ENCODE measurements around the gene SLC28A1.

Gene SLC28A1

DNA sequence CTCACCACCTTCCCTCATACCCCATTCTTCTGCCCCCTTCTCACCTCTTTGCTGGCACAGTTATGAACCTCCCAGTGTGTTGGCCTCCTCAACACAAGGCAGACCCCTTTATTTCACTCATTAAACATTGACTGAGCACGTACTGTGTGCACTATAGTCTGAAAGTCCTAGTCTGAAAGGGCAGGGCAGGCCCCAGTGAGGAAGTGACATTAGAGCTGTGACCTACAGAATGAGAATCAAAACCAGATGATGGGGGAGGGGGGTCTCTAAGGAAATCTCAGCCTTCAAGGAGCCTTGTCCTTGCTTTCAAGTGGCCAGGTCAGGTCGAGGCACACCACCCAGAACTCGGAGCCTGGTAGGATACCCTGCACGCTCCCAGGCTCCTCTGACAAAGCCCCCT lies 3.5 kb downstream of the SLC28A1 start:
- no peak for DNase-seq

DNA sequence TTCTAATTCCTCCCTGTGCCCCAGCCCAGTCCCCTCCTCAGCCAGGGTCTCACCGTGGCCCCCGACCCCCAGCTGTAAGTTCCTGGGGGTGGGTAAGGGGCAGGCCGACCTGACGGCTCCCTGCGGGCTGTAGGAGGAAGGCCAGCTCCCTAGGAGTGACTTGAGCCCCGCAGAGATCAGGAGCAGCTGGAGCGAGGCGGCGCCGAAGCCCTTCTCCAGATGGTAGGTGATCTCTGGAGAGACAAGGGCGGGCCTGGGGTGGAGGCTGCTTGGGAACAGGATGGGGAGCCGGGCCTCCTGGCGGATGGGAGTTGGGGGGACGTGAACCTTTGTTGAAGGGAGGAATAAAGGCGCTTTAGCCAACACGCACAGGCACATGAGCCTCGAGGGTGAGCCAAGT lies 4.2 kb downstream of the SLC28A1 start:
- DNase-seq, result peak; percentile 2

DNA sequence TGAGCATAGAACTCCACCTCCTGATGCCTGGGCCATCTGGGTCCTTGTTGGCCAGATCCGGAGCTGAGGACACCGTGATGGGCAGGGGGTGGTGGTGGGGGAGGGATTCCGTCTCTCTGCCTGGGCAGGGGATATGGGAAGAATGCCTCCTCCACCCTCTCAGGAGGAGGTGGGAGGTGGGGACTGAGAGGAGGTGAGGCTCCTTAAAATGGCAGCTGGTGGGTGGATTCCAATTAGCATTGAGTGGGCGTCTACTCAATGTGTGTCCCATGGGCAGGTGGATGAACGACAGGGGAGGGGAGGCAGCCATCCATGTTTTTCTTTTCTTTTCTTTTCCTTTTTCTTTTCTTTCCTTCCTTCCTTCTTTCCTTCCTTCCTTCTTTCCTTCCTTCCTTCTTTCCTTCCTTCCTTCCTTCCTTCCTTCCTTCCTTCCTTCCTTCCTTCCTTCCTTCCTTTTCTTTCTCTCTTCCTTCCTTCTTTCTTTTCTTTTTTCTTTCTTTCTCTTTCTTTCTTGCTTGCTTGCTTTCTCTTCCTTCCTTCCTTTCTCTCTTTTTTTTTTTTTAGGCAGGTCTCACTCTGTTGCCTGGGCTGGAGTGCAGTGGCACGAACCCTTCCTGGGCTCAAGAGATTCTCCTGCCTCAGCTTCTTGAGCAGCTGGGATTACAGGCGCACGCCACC lies 5.0 kb downstream of the SLC28A1 start:
- DNase-seq, result no peak

DNA sequence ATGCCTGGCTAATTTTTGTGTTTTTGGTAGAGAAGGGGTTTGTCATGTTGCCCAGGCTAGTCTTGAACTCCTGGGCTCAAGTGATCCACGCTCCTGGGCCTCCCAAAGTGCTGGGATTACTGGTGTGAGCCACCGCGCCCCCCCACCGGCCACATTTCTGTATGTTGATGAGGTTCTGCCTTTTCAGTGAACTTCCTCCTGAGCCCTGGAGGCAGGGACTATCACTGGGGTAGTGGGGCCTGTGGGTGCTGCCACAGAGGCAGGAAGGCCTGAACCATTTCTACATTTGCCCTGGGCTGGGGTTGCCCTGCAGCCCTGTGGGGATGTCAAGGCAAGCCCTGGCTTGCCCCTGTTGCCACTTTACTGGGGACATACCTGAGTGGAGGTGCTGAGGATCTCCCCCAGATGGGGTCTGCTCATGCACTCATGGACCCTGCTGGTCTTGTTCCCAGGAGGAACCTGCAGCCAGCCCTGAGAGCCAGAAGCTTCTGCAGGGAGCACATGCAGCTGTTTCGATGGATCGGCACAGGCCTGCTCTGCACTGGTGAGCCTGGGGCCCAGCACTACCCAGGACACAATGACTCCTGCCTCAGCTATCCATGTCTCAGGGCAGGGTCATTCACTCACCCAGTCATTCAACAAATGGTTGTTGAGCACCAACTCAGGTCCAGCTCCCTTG lies 5.7 kb downstream of the SLC28A1 start:
- no peak for DNase-seq

- DNase-seq, result no peak
Observed at GRCh38 chr15:84890670-84891162, 6.3 kb downstream of the SLC28A1 start.

DNA sequence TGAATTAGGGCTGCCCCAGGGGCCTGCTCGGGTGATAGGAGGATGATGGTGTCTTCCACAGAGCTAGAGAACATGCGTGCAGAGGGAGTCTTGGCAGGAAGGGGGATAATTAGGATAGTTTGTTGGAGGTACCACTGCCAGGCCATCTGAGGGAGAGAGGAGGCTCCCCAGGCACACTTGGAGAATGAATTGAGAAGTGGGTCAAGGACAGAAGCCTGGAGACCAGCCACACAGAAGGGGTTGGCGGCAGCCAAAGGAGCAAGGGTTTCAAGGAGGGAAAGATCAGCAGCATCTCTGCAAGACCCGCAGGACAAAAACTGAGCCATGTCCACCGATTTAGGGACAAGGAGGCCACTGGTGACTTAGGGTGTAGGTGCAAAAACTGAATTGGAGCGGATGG lies 6.9 kb downstream of the SLC28A1 start:
- DNase-seq, result no peak

- DNase-seq, result no peak
Observed at GRCh38 chr15:84892786-84893307, 8.4 kb downstream of the SLC28A1 start.

GRCh38 chr15:84893607-84894006 lies 9.1 kb downstream of the SLC28A1 start:
- no peak for DNase-seq

GRCh38 chr15:84894736-84895425 lies 10.4 kb downstream of the SLC28A1 start:
- DNase-seq, result no peak

- no peak for DNase-seq
Observed at GRCh38 chr15:84898761-84899160, 14.3 kb downstream of the SLC28A1 start.

DNA sequence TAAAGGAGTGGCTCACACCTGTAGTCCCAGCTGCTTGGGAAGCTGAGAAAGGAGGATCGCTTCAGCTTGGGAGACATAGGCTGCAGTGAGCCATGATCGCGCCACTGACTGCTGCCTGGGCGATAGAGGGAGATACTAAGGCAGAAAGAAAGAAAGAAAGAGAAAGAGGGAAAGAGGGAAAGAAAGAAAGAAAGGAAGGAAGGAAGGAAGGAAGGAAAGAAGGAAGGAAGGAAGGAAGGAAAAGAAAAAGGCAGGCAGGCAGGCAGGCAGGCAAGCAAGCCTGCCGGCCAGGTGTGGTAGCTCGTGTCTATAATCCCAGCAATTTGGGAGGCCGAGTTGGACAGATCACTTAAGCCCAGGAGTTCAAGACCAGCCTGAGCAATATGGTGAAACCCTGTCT lies 15.3 kb downstream of the SLC28A1 start:
- no peak for DNase-seq

- no peak for DNase-seq
Observed at GRCh38 chr15:84901540-84901939, 17.1 kb downstream of the SLC28A1 start.

- no peak for DNase-seq
Observed at GRCh38 chr15:84903751-84904150, 19.3 kb downstream of the SLC28A1 start.

GRCh38 chr15:84904419-84904818 lies 20.0 kb downstream of the SLC28A1 start:
- DNase-seq, result no peak

DNA sequence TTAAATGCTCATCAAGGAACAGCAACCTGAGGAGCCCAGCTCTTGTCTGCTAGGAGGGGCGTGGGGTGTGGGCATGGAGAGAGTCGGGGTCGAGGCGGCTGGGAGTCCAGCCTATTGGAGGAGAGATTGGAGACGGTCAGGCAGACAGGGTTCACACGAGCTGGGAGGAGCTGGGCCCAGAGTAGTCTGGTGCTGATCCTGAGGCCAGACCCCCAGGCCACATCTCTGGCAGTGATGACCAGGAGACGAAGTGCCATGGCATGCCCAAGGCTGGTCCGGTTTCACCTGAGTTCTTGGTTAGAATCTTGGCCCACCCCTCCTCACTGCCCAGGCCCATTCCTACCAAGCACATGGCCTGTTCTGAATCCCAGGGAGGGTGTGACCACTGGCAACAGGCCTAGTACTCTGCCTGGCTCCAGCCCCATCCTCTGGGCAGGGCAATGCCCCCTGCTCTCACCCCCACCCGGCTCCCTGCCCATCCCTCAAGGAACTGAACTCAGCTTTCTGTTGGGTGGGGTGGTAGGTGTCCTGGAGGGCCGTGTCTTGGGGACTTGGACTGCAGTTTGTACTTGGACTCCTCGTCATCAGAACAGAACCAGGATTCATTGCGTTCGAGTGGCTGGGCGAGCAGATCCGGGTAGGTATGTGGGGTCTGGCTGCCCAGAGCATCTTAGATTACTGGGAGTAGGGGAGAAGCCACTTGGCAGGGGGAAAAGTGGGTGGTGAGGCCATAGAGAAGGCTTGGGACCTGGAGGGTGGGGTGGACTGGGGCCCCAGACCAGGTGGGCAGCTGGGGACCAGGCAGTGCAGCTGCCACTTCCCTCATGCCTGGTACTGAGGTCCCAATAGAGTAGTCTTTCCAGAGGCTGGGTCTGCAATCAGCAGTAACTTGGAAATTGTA lies 20.8 kb downstream of the SLC28A1 start:
- no peak for DNase-seq

GRCh38 chr15:84907731-84908130 lies 23.3 kb downstream of the SLC28A1 start:
- no peak for DNase-seq

GRCh38 chr15:84908564-84908963 lies 24.1 kb downstream of the SLC28A1 start:
- no peak for DNase-seq

DNA sequence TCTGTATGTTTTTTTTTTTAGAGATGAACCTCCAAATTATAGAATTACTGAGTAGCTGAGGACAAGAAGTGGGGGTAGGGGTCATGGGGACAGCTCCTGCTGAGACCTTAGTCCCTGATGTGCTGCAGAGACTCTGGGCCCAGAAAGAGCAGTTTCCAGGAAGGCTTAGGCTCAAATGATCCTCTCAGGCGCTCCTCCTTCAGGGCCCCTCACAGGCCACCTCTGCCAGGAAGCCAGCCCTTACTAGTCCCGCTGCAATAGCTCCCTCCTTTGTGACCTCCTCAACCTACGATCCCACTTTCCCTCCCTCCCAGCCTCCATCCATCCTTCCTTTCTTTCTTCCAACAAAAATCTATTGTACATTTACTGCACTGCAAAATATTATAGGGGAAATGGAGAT lies 24.6 kb downstream of the SLC28A1 start:
- no peak for DNase-seq

DNA sequence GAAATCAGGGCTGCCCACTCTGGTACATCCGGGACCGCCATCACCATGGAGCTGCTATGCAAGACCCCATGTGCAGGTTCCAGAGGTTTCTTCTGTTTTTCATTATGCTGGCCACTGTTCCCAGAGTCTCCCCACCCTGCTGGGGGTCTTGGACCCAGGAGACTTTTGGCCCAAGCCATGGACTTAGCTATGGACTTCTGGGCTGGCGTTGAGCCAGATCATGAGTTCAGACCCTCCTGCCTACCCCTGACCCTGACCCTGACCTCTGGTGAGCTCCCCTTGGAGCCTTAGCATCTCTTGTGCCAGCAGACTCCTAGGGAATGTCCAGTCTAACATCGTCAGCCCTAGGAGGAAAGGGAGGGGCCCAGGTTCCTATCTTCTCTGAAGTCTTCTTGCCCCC lies 25.3 kb downstream of the SLC28A1 start:
- no peak for DNase-seq

- DNase-seq, result no peak
Observed at GRCh38 chr15:84910928-84911623, 26.6 kb downstream of the SLC28A1 start.

DNA sequence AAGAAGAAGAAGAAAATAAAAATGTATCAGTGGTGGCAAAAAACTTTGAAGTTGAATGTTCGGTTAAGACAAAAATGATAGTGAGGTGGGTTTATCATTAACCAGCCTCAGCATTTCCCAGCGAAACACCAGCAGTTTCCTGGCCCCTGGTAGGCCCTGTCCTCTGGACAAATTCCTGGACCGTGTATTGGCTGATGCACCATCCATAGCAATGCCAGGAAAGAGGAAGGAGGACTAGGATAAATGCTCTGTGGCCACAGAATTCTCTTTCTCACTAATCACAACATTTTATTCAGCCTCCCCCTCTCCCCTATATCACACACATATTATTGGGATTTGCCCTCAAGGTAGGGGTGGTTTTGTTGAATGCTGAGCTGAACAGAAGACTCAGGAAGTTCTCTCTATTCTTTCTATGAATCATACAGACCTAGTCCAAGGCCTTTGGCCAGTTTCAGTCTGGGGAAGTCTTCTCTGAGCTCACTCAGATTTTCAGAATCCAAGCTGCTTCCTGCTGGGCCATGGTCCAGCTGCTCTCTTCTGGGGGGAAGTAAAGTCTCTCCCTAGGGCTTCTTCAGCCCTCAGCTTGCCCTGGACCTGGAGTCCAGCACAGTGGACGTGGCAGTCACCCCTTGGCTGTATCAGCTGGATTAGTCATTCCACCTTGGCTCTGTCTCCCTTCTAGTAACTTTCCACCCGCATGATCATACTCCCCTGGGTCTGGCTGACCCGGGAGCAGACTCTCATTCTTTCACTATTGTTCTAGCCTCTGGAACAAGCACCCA lies 27.6 kb downstream of the SLC28A1 start:
- DNase-seq, result no peak
